K562 (cell line): Measurements from ENCODE around the gene CTTNBP2. TPM values are rescaled to one million over a fixed set of nuclear protein-coding genes. Genes with fewer than 3 reads are reported as not detected.

Experiments
- ATAC-seq: fragments of 200-7000 bp; cut with Tn5 transposase; 3 replicates; pipeline ENCODE4 v1.9.1; 2020; ENCODE audit warnings: moderate library complexity
- BruUV-seq: library from RNA; stranded (reverse); fragments of 400-500 nt; replicated peaks from 2 replicates; lab custom pipeline; 2021; lab: Mats Ljungman, UMichigan
- CTCF ChIA-PET: fragments of 300-600 bp; formaldehyde crosslinking; extraction: SDS; loops from one replicate; lab custom pipeline; 2021; ENCODE audit warnings: low intra/inter-chr PET ratio; lab: Yijun Ruan, JAX
- POLR2A ChIA-PET: fragments of 300-600, 350-650 bp; sonication (Branson Sonifier 250); formaldehyde crosslinking; extraction: SDS; loops from one replicate; lab custom pipeline; 2021; ENCODE audit warnings: antibody characterized with exemption, inconsistent platforms; lab: Yijun Ruan, JAX
- DNase-seq, 4 experiments: peaks; one replicate each; pipeline versions ENCODE4 v3.0.0 to v3.0.0-alpha.2; 2011 to 2018; ENCODE audit warnings: low spot score in 3 of 4, mixed read lengths in 3 of 4; ENCODE audit errors: extremely low read depth in 1 of 4
- FAIRE-seq: peaks from 2 replicates; lab custom pipeline; 2011; peaks lifted over from hg19 to GRCh38; lab: Jason Lieb, UNC
- H2AFZ ChIP-seq: 2 replicates; pipeline ENCODE4 v1.6.0; 2011; ENCODE audit warnings: low read depth, low read length, control low read depth, inconsistent platforms
- H3K27ac ChIP-seq: fragments of 200-600 bp; 3 replicates; pipeline ENCODE4 v1.8.0; 2011; ENCODE audit warnings: low read depth, mild to moderate bottlenecking, control low read depth, inconsistent platforms, low read length, moderate library complexity, mixed read lengths; ENCODE audit errors: extremely low read depth
- H3K27me3 ChIP-seq, 2 experiments: fragments of 300-600 bp in 1 of 2; 2 replicates in 1 of 2; 3 replicates in 1 of 2; pipeline versions ENCODE4 v1.6.0 to v1.8.0; 2011; ENCODE audit warnings: inconsistent platforms in 2 of 2, low read length in 2 of 2, mild to moderate bottlenecking in 1 of 2, mixed read lengths in 1 of 2, moderate library complexity in 1 of 2; ENCODE audit not compliant: control insufficient read depth in 2 of 2, insufficient read depth in 2 of 2
- H3K36me3 ChIP-seq: fragments of 300-600 bp; 3 replicates; pipeline ENCODE4 v1.8.0; 2011; ENCODE audit warnings: mild to moderate bottlenecking, low read length, inconsistent platforms; ENCODE audit not compliant: control insufficient read depth, insufficient read depth
- H3K4me1 ChIP-seq, 2 experiments: fragments of 200-600 bp in 1 of 2; replicated peaks in 1 of 2; 2 replicates in 1 of 2; 3 replicates in 1 of 2; pipeline versions ENCODE4 v1.5.1 to v1.8.0; 2011; ENCODE audit warnings: inconsistent platforms in 2 of 2, low read length in 2 of 2, mild to moderate bottlenecking in 1 of 2, mixed read lengths in 1 of 2, moderate library complexity in 1 of 2; ENCODE audit not compliant: control insufficient read depth in 2 of 2, insufficient read depth in 2 of 2
- H3K4me2 ChIP-seq: 2 replicates; pipeline ENCODE4 v1.6.1; 2011; ENCODE audit warnings: low read length, control low read depth, inconsistent platforms, mixed read lengths; ENCODE audit not compliant: insufficient read depth
- H3K4me3 ChIP-seq: fragments of 200-600 bp; sonication (generic), shearing (Covaris generic); 2 replicates; pipeline ENCODE4 v1.5.1; 2016; ENCODE audit warnings: control low read depth, inconsistent platforms
- H3K79me2 ChIP-seq: fragments of 200-600 bp; 3 replicates; pipeline ENCODE4 v1.8.0; 2011; ENCODE audit warnings: low read length, inconsistent platforms; ENCODE audit not compliant: control insufficient read depth, insufficient read depth
- H3K9ac ChIP-seq, 2 experiments: 2 replicates each; pipeline versions ENCODE4 v1.6.0 to v1.6.1; 2011; ENCODE audit warnings: low read depth in 2 of 2, low read length in 2 of 2, control low read depth in 1 of 2, inconsistent platforms in 1 of 2, mild to moderate bottlenecking in 1 of 2, mixed read lengths in 1 of 2; ENCODE audit not compliant: insufficient read depth in 1 of 2
- H3K9me1 ChIP-seq: one replicate; pipeline ENCODE4 v1.6.0; 2011; ENCODE audit warnings: inconsistent platforms, mild to moderate bottlenecking, low read length, moderate library complexity; ENCODE audit not compliant: control insufficient read depth, insufficient read depth
- H3K9me3 ChIP-seq: replicated peaks from 2 replicates; pipeline ENCODE4 v1.5.1; 2011; ENCODE audit warnings: low read depth, low read length, inconsistent platforms; ENCODE audit not compliant: control insufficient read depth, insufficient read depth
- H4K20me1 ChIP-seq: replicated peaks from 2 replicates; pipeline ENCODE4 v1.6.1; 2011; ENCODE audit warnings: low read length, inconsistent platforms, mixed read lengths; ENCODE audit not compliant: control insufficient read depth, insufficient read depth
- CLOCK ChIP-seq: fragments of 250-450 bp; sonication (Bioruptor Pico); IDR thresholded peaks from 2 replicates; pipeline ENCODE4 v1.4.0; 2020; ENCODE audit warnings: mild to moderate bottlenecking, moderate library complexity, borderline replicate concordance
- ELF4 ChIP-seq: fragments of 450-650 bp; formaldehyde crosslinking; IDR thresholded peaks from 2 replicates; pipeline ENCODE4 v1.4.0; 2022; ENCODE audit warnings: missing genetic modification characterization
- WGBS: fragments of 100-300 bp; shearing (Covaris generic); methylation state at CpG from one replicate; pipeline ENCODE4 v1.1.6; 2016; ENCODE audit warnings: low coverage, mixed read lengths; ENCODE audit not compliant: insufficient coverage; ENCODE audit errors: missing lambda C conversion rate; 5-methylcytosine and 5-hydroxymethylcytosine counted together
- in situ Hi-C: fragments of 300-500 bp; cut with MboI; formaldehyde crosslinking; loops from 4 replicates; pipeline ENCODE4 v1.15.0; 2018; ENCODE audit warnings: inconsistent platforms, mixed read lengths
- intact Hi-C: fragments of 100-400 bp; cut with micrococcal nuclease; formaldehyde crosslinking; loops from 2 replicates; pipeline ENCODE4 v1.14.2; 2022
- polyA plus RNA-seq, 8 experiments: library from polyadenylated mRNA; depleted of rRNA in 4 of 8; stranded (reverse) in 5 of 8; unstranded in 3 of 8; fragments of >200 nt; fragmentation: Nextera tagmentation in 2 of 8; fragmentation: Illumina TruSeq in 1 of 8; extraction: Ambion mirVana in 2 of 8; extraction: Trizol in 1 of 8; gene quantifications; 2 replicates each; pipeline versions ENCODE4 v1.2.1 to v1.2.3, GENCODE V29; 2011 to 2014; ENCODE audit warnings: inconsistent platforms in 1 of 8, missing spikeins in 1 of 8
- total RNA-seq, 7 experiments: library from RNA; depleted of rRNA in 6 of 7; stranded (reverse); fragments of >200 nt in 6 of 7; fragmentation: Illumina TruSeq in 2 of 7; extraction: Trizol in 2 of 7; gene quantifications; 2 replicates each; pipeline versions ENCODE4 v1.2.1 to v1.2.3, GENCODE V29; 2011 to 2021; ENCODE audit warnings: low replicate concordance in 1 of 7

The CTTNBP2 gene
- total and polyA plus RNA-seq, 9 of the 15 experiments (the other 6 are each of a cell fraction or from before 2014, with no cell fraction given), result 0.05 TPM; not detected in 8

- Histone ChIP-seq H3K9me1 (no peaks in the 10 kb centered on the region), H3K36me3 (no peaks in the 10 kb centered on the region), H3K4me1 (peaks cover 0 to 12% of the 10 kb centered on the region in 2 experiments; a peak in 2 of 5 replicates), H4K20me1 (no peaks in the 10 kb centered on the region), H3K27me3 (peaks cover 21 to 26% of the 10 kb centered on the region in 2 experiments; a peak in 4 of 5 replicates), H3K4me3 (no peak overlapping the region), H2AFZ (no peak overlapping the region), H3K27ac (no peak overlapping the region), H3K79me2 (no peaks in the 10 kb centered on the region), H3K4me2 (no peak overlapping the region)
- WGBS, result 6% methylated on average over 18 of the region's 18 CpGs
- DNase-seq, result no peak
- FAIRE-seq, result no peak
- ATAC-seq, result peak; percentile 46
- POLR2A ChIA-PET, result interaction anchor here (1.0 kb wide), 1 partner anchor 22 kb away, joined by 3 read pairs; no protein-coding TSS in a partner anchor
- in situ Hi-C loops, result no loop called here
- intact Hi-C loops, result no loop called here
- no TSS peak for BruUV-seq
- TF ChIP-seq CLOCK (CRISPR knock-in tag) (no peak), ELF4 (CRISPR knock-in tag) (peak; percentile 64; the same call in 1 of the 2 replicates)
- TF ChIP-seq, all 486 proteins: peak for 1
- Histone ChIP-seq H3K9me3 (no peaks in the 10 kb centered on the region), H3K9ac (no peak overlapping the region)
- CTCF ChIA-PET, result no interaction called here
Observed at GRCh38 chr7:117871778-117872538, 1.3 kb downstream of the CTTNBP2 start.
